HTERT RPE-1 (cell line): ENCODE data around the gene NTF4.
"Not testable (repeated sequence)": the region's sequence is repeated elsewhere in the genome, so short reads cannot be mapped to it uniquely, and the experiment has no call there.

Experiments
- in situ Hi-C: fragments of 300-500 bp; cut with MboI; formaldehyde crosslinking; loops from 4 replicates; pipeline ENCODE4 v1.14.3; 2020; ENCODE audit warnings: low sequenced_read_pairs

The NTF4 gene

DNA sequence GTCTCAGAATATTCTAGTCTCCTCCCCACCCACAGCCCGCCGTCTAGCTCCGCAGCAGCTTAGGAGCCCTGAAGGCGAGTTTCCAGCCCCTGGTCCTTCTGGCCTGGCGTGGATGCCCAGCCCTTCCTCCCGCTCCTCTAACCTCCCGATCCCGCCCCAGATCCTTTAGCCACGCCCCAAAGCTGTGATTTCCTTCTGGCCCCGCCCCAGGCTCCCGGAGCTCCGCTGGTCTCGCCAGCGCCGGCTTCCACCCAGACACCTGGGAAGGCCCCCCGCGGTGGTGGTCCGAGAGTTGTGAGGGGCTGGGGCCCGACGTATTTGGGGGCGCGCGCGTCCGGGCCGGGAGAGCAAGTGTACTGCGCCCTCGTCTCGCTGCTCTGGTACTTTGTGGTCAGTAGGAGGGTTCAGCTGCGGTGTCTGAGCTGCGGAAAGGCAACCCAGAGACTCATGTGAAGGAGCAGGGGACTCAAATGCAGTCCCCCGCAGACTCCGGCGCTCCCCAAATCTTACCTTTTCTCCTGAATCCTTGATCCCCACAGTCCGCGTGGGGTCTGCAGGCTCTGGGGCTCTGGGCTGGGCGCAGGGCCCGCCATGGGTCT is 6.9 kb downstream of the NTF4 start, which contains the start of gene CGB7:
Gene CGB7 (minus strand): TSS at position 114 of the 599 bp plus-strand sequence. CDS start 2,374 bp downstream, outside the sequence.
- in situ Hi-C loops, result no loop called here

DNA sequence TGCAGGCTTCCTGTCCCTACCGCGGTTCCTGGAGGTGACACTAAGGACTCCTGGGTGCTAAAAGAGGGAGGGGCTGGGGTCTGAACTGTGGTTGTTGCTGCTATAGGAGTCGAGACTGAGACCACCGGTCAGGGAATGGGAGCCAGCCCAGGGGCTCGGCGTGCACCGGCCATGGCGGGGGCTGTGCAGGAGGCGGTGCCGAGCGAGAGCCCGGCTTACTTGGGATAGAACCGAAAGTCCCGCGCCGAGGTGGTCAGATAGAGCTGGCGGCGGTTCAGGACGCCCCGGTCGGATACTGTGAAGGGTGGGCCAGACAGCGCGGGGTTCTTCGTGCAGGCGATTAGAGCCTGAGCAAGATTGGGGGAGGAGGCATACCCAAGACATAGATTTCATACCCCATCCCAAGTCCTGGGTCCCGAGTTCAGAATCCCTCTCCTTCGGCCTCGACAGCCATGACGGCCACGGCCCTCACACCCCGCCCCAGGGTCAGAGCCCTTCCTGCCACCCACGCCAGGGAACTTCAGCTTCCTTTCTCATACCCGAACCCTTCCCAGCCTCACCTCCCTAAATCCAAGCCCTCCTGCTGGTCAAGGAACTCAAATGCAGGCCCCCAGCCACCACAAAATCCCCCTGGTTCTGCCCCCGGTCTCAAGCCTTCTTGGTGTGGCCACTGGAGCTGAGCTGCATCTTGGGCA is 7.6 kb downstream of the NTF4 start:
- in situ Hi-C loops, result not testable (repeated sequence)

DNA sequence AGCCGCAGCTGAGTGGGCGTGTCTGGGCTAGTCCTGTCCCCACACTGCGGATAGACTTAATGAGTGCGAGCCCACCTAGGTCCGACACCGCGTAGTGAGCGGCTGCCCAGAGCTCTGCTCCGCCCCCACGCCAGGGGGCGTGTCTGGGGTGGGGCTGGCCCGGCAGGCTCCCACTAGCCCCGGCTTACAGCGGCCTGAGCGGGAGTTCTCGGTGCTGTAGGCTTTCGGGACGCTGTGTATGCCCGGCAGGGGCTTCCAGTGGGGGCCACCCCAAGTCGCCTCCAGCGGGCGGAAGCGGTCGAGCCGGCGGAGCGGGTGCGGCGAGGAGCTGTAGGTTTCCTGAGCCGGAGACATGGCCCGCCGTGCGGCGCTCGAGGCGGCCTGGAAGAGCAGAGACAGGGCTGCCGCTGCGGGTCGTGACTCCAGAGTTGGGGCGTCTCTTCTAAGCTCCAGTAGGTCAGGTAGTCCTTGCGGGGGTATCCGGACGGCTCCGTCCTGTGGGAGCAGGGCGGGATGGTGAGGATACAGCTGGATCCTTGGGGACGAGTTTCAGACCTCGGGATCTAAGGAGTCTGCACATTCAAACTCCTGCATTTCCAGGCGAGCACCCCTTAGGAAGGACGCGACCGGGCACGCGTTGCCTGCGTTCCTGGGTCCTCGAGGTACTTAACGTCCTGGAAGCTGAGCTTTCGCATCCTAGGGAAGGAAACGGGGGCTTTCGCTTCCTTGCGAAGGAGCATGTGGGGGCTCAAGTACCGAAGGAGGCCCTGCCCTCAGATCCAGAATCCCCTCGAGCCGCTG is 8.3 kb downstream of the NTF4 start:
- in situ Hi-C loops, result no loop called here

DNA sequence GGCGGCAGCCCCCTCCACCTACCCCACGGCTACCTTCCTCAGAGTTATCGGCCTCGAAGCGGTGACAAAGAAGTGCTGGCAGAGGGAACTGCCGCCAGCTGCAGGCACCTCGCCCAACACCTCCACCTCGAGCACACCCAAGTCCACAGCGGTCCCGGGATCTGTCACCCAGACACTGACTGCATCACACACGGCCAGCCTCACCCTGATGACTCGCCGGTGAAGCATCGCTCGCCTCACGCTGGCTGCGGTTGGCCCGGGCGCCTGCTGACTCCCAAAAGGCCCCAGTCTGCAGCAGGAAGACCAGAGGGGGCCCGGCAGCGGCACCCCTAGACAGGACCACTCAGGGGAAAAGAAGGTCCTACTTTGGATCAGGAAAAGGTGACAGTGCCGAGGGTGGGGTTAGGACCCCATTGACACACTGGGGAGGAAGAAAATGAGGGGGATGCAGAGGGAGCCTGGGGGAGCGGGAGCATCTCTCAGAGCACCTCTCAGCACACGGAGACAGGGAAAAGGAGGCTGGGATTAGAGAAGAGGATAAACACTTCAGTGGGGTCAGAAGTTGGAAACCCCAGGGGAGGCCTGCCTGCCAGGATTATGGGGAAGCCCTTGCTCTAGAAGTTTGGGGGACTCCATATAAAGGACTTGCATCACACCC is 14.1 kb downstream of the NTF4 start:
- in situ Hi-C loops, result not testable (repeated sequence)

DNA sequence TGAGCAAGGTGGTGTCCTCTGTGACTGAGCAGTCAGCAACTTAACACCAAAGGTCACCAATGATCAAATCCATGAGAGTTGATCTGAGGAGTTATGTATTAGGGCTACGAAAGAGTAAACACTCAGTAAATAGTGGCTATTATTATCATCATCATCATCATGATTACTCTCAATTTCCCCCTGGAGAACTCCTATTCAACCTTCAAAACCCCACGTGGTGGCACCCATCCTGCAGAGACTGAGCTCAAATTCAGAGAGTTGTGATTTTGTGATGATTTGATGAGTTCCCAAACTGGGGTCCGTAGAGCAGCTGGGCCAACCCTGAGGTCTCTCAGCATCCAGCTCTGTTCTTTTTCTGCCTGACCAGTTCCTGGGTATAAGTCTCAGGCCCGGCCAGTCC is 14.8 kb downstream of the NTF4 start:
- in situ Hi-C loops, result not testable (repeated sequence)

DNA sequence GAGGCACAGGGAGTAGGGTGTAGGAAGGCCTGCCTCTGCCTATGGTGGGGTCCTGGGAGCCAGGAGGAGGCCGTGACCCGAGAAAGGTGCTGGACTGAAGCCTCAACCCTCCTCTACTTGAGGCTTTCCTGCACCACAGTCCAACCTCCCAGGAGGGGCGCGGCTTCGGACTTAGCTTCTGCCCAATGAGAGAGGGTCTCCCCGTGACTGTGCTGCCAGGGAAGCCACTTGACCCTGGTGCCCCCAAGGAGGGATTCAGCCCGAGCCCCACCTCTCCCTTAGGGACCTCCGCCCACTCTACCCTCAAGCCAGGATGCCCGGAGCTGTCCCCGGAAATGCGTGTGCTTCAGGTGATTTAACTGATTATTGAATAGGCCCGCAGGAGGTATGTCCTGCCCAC is 15.6 kb downstream of the NTF4 start, which contains the start of gene CGB8:
Gene CGB8 (minus strand): TSS at position 101 of the 400 bp plus-strand sequence. CDS start 372 bp downstream, outside the sequence.
- in situ Hi-C loops, result not testable (repeated sequence)

DNA sequence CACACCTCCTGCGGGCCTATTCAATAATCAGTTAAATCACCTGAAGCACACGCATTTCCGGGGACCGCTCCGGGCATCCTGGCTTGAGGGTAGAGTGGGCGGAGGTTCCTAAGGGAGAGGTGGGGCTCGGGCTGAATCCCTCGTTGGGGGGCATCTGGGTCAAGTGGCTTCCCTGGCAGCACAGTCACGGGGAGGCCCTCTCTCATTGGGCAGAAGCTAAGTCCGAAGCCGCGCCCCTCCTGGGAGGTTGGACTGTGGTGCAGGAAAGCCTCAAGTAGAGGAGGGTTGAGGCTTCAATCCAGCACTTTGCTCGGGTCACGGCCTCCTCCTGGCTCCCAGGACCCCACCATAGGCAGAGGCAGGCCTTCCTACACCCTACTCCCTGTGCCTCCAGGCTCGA is 21.1 kb downstream of the NTF4 start, which contains the start of gene CGB5:
Gene CGB5 (plus strand): TSS at position 301 of the 400 bp plus-strand sequence. CDS start 362 bp downstream, outside the sequence.
- in situ Hi-C loops, result not testable (repeated sequence)

DNA sequence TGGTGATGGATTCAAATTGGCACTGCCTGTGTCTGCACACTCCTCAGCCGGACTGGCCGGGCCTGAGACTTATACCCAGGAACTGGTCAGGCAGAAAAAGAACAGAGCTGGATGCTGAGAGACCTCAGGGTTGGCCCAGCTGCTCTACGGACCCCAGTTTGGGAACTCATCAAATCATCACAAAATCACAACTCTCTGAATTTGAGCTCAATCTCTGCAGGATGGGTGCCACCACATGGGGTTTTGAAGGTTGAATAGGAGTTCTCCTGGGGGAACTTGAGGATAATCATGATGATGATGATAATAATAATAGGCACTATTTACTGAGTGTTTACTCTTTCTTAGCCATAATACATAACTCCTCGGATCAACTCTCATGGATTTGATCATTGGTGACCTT is 22.0 kb downstream of the NTF4 start:
- in situ Hi-C loops, result not testable (repeated sequence)

DNA sequence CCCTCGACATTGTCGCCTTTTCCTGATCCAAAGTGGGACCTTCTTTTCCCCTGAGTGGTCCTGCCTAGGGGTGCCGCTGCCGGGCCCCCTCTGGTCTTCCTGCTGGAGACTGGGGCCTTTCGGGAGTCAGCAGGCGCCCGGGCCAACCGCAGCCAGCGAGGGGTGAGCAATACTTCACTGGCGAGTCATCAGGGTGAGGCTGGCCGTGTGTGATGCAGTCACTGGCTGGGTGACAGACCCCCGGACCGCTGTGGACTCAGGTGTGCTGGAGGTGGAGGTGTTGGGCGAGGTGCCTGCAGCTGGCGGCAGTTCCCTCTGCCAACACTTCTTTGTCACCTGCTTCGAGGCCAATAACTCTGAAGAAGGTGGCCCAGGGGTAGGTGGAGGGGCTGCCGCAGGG is 22.4 kb downstream of the NTF4 start:
- in situ Hi-C loops, result no loop called here

DNA sequence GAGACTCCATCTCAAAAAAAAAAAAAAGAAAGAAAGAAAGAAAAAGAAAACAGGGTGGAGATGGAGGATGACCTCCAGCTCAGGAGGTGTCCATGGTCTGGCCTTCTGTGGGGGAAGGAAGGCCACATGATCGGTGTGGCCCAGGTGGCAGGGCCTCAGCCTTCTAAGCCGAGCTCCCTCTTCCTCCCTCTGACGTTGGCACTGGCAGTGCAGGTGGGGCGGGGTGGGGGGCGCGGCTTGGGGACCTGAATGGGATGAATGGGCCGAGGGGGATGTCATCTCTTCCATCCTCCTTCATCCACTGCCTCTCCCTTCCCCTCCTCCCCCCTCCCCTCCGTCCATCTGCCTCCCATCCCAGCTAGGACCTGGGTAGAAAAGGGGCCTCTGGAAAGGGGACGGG is 24.9 kb downstream of the NTF4 start:
- in situ Hi-C loops, result not testable (repeated sequence)

DNA sequence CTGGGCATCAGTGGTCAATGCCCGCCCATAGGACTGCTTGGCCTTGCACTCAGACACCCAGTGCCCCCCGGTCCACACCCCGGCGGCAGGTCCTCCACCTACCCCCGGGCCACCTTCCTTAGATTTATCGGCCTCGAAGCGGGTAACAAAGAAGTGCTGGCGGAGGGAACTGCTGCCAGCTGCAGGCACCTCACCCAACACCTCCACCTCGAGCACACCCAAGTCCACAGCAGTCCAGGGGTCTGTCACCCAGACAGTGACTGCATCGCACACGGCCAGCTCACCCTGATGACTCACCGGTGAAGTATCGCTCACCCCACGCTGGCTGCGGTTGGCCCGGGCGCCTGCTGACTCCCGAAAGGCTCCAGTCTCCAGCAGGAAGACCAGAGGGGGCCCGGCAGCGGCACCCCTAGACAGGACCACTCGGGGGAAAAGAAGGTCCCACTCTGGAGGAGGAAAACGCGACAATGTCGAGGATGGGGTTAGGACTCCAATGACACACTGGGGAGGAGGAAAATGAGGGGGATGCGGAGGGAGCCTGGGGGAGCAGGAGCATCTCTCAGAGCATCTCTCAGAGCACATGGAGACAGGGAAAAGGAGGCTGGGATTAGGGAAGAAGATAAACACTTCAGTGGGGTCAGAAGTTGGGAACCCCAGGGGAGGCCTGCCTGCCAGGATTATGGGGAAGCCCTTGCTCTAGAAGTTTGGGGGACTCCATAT is 25.9 kb downstream of the NTF4 start:
- in situ Hi-C loops, result not testable (repeated sequence)

DNA sequence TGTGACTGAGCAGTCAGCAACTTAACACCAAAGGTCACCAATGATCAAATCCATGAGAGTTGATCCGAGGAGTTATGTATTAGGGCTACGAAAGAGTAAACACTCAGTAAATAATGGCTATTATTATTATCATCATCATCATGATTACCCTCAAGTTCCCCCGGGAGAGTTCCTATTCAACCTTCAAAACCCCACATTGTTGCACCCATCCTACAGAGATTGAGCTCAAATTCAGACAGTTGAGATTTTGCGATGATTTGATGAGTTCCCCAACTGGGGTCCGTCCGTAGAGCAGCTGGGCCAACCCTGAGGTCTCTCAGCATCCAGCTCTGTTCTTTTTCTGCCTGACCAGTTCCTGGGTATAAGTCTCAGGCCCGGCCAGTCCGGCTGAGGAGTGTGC is 26.5 kb downstream of the NTF4 start:
- in situ Hi-C loops, result not testable (repeated sequence)

DNA sequence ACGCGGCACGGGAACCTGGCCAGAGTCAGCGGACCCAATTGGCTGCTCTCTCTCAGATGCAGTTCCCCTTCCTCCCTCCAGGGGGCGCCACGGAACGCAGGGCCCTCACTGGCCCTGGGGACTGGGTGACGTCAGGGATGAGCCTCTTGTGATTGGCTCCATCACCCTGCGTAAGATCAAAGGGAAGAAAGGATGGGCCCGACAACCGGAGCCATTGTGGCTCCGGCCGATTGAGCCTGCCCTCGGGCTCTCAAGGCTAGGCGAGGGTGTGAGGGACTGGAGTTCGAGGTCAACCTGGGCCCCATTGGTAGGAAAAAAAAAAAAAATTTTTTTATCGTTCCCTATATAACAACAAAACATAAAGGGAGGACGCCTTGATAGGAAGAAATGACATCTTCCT is 27.8 kb downstream of the NTF4 start, which contains the start of gene CGB1:
Gene CGB1 (minus strand): TSS at position 81 of the 400 bp plus-strand sequence. CDS start 184 bp downstream, outside the sequence.
- in situ Hi-C loops, result not testable (repeated sequence)

DNA sequence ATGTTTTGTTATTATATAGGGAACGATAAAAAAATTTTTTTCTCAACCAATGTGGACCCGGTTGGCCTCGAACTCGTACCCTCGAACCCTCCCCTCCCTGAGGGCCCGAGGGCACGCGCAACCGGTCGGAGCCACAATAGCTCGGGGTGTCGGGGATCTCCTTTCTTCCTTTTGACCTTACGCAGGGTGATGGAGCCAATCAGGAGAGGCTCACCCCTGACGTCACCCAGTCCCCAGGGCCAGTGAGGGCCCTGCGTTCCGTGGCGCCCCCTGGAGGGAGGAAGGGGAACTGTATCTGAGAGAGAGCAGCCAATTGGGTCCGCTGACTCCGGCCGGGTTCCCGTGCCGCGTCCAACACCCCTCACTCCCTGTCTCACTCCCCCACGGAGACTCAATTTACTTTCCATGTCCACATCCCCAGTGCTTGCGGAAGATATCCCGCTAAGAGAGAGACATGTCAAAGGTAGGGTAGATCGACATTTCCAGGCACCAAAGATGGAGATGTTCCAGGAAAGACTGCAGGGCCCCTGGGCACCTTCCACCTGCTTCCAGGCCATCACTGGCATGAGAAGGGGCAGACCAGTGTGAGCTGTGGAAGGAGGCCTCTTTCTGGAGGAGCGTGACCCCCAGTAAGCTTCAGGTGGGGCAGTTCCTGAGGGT is 32.8 kb downstream of the NTF4 start, which contains the start of gene CGB2:
Gene CGB2 (plus strand): TSS at position 249 of the 660 bp plus-strand sequence. CDS start 206 bp downstream, at position 455.
- in situ Hi-C loops, result not testable (repeated sequence)

DNA sequence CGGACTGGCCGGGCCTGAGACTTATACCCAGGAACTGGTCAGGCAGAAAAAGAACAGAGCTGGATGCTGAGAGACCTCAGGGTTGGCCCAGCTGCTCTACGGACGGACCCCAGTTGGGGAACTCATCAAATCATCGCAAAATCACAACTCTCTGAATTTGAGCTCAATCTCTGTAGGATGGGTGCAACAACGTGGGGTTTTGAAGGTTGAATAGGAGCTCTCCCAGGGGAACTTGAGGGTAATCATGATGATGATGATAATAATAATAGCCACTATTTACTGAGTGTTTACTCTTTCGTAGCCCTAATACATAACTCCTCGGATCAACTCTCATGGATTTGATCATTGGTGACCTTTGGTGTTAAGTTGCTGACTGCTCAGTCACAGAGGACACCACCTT is 34.3 kb downstream of the NTF4 start:
- in situ Hi-C loops, result not testable (repeated sequence)

DNA sequence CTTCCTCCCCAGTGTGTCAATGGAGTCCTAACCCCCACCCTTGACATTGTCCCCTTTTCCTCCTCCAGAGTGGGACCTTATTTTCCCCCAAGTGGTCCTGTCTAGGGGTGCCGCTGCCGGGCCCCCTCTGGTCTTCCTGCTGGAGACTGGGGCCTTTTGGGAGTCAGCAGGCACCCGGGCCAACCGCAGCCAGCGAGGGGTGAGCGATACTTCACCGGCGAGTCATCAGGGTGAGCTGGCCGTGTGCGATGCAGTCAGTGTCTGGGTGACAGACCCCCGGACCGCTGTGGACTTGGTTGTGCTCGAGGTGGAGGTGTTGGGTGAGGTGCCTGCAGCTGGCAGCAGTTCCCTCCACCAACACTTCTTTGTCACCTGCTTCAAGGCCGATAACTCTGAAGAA is 34.9 kb downstream of the NTF4 start:
- in situ Hi-C loops, result not testable (repeated sequence)

DNA sequence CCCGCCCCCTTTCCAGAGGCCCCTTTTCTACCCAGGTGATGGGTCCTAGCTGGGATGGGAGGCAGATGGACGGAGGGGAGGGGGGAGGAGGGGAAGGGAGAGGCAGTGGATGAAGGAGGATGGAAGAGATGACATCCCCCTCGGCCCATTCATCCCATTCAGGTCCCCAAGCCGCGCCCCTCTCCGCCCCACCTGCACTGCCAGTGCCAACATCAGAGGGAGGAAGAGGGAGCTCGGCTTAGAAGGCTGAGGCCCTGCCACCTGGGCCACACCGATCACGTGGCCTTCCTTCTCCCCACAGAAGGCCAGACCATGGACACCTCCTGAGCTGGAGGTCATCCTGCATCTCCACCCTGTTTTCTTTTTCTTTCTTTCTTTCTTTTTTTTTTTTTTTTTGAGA is 35.9 kb downstream of the NTF4 start:
- in situ Hi-C loops, result not testable (repeated sequence)

DNA sequence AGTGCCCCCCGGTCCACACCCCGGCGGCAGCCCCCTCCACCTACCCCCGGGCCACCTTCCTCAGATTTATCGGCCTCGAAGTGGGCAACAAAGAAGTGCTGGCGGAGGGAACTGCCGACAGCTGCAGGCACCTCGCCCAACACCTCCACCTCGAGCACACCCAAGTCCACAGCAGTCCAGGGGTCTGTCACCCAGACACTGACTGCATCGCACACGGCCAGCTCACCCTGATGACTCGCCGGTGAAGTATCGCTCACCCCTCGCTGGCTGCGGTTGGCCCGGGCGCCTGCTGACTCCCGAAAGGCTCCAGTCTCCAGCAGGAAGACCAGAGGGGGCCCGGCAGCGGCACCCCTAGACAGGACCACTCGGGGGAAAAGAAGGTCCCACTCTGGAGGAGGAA is 39.0 kb downstream of the NTF4 start:
- in situ Hi-C loops, result not testable (repeated sequence)

DNA sequence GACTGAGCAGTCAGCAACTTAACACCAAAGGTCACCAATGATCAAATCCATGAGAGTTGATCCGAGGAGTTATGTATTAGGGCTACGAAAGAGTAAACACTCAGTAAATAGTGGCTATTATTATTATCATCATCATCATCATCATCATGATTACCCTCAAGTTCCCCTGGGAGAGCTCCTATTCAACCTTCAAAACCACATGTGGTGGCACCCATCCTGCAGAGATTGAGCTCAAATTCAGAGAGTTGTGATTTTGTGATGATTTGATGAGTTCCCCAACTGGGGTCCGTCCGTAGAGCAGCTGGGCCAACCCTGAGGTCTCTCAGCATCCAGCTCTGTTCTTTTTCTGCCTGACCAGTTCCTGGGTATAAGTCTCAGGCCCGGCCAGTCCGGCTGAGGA is 39.5 kb downstream of the NTF4 start:
- in situ Hi-C loops, result not testable (repeated sequence)
